ENCODE data around the gene AJM1. TPM values are rescaled to one million over a fixed set of nuclear protein-coding genes. Genes with fewer than 3 reads are reported as not detected.

The AJM1 gene
- polyA plus RNA-seq, 2 of the 4 experiments (the other 2 are of a cell fraction) = 0.76 to 3.0 TPM

GRCh38 chr9:136828474-136829140, 13.7 kb upstream of the AJM1 start:
- 95% methylated on average over 31 of the region's 31 CpGs for WGBS (ENCODE audit: missing lambda C conversion rate)
- DNase-seq (ENCODE audit: low read depth in 1 of 2, low spot score in 1 of 2) (no peak), FAIRE-seq (no peak), ATAC-seq (no peak)
- H3K9me3 ChIP-seq = no peaks in the 10 kb centered on the region
- H3K27ac ChIP-seq = no peak overlapping the region
- no peaks in the 10 kb centered on the region for H3K4me1 ChIP-seq
- H3K4me2 ChIP-seq = no peak overlapping the region
- no peak overlapping the region for H3K4me3 ChIP-seq
- TF ChIP-seq BCL3 (IDR thresholded peaks at IDR 0.05) = no peak
- TF ChIP-seq BHLHE40 (IDR thresholded peaks at IDR 0.05; ENCODE audit: low read depth, low read length) = no peak
- no peak for TF ChIP-seq CBX8 (IDR thresholded peaks at IDR 0.05)
- TF ChIP-seq FOXS1 (CRISPR knock-in tag; IDR thresholded peaks at IDR 0.05) = no peak
- no peak for TF ChIP-seq JUNB (IDR thresholded peaks at IDR 0.05)
- TF ChIP-seq HEYL (CRISPR knock-in tag; IDR thresholded peaks at IDR 0.05) = no peak
- TF ChIP-seq CTCF (IDR thresholded peaks at IDR 0.05) = no peak
- no peak for TF ChIP-seq JUN (IDR thresholded peaks at IDR 0.05)
- TF ChIP-seq CHD2 (IDR thresholded peaks at IDR 0.05; ENCODE audit: low read length, partially characterized antibody) = no peak
- no peak for TF ChIP-seq ZFP36 (IDR thresholded peaks at IDR 0.05; ENCODE audit: borderline replicate concordance, partially characterized antibody)
- no peak for TF ChIP-seq HES2 (IDR thresholded peaks at IDR 0.05)
- TF ChIP-seq ESRRA (IDR thresholded peaks at IDR 0.05; ENCODE audit: borderline replicate concordance, low read length) = no peak
- TF ChIP-seq FOSB (CRISPR knock-in tag; IDR thresholded peaks at IDR 0.05) = no peak
- no peak for TF ChIP-seq HDAC2 (IDR thresholded peaks at IDR 0.05)
- no peak for TF ChIP-seq ZSCAN20 (CRISPR knock-in tag; IDR thresholded peaks at IDR 0.05)
- POLR2A ChIA-PET = no interaction called here
- CTCF ChIA-PET = interaction anchor here (1.0 to 8.1 kb wide), 5 partner anchors 9 to 236 kb away, joined by 3 to 72 read pairs (median 4); partner anchors contain the start of gene AJM1

GRCh38 chr9:136829412-136829811, 12.9 kb upstream of the AJM1 start:
- DNase-seq (ENCODE audit: low read depth in 1 of 2, low spot score in 1 of 2) = no peak
- Histone ChIP-seq H3K4me3 (no peak overlapping the region), H3K4me1 (no peaks in the 10 kb centered on the region), H3K27ac (no peak overlapping the region), H3K9me3 (no peaks in the 10 kb centered on the region), H3K4me2 (no peak overlapping the region)
- TF ChIP-seq KDM1A (IDR thresholded peaks at IDR 0.05; ENCODE audit: low read depth) = no peak
- TF ChIP-seq ESRRA (IDR thresholded peaks at IDR 0.05; ENCODE audit: borderline replicate concordance, low read length) = no peak
- no peak for TF ChIP-seq TP53 (CRISPR knock-in tag; IDR thresholded peaks at IDR 0.05)
- no peak for TF ChIP-seq JUNB (IDR thresholded peaks at IDR 0.05)
- no peak for TF ChIP-seq HOXA7 (CRISPR knock-in tag; IDR thresholded peaks at IDR 0.05)
- TF ChIP-seq CTCF (IDR thresholded peaks at IDR 0.05) = no peak
- TF ChIP-seq FOXS1 (CRISPR knock-in tag; IDR thresholded peaks at IDR 0.05) = no peak
- no peak for TF ChIP-seq KDM5A (IDR thresholded peaks at IDR 0.05)
- no peak for TF ChIP-seq PBX3 (IDR thresholded peaks at IDR 0.05)
- TF ChIP-seq BCL3 (IDR thresholded peaks at IDR 0.05) = no peak
- no peak for TF ChIP-seq SREBF2 (IDR thresholded peaks at IDR 0.05)
- no peak for TF ChIP-seq EP300 (IDR thresholded peaks at IDR 0.05)
- no peak for TF ChIP-seq EHMT2 (IDR thresholded peaks at IDR 0.05; ENCODE audit: low read depth)
- no peak for TF ChIP-seq RAD21 (conservative IDR thresholded peaks at IDR 0.05 in 1 of 2, IDR thresholded peaks at IDR 0.05 in 1 of 2)
- TF ChIP-seq ELK1 (IDR thresholded peaks at IDR 0.05; ENCODE audit: low read depth, low read length) = no peak
- TF ChIP-seq FOSL2 (IDR thresholded peaks at IDR 0.05) = no peak
- TF ChIP-seq FOSL2 (CRISPR knock-in tag; IDR thresholded peaks at IDR 0.05) = no peak
- TF ChIP-seq GATA3 (IDR thresholded peaks at IDR 0.05; ENCODE audit: borderline replicate concordance) = no peak
- no peak for TF ChIP-seq RNF2 (IDR thresholded peaks at IDR 0.05; ENCODE audit: borderline replicate concordance, low read depth)
- no peak for FAIRE-seq
- 89% methylated on average over 10 of the region's 14 CpGs for WGBS (ENCODE audit: missing lambda C conversion rate)
- ChIA-PET CTCF (interaction anchor here (0.7 to 8.1 kb wide), 6 partner anchors 10 to 235 kb away, joined by 3 to 72 read pairs (median 4); partner anchors contain the start of gene AJM1), POLR2A (no interaction called here)
- peak in 1 of 2 experiments; percentile 24; a peak in 2 of 6 replicates for ATAC-seq
